SKM-1 (cell line): ENCODE measurements around the gene BZW1.

ENCODE experiments used
- DNase-seq: peaks from one replicate; lab custom pipeline; 2025; ENCODE audit not compliant: unreplicated experiment; lab: John Stamatoyannopoulos, UW

BZW1 gene

DNA sequence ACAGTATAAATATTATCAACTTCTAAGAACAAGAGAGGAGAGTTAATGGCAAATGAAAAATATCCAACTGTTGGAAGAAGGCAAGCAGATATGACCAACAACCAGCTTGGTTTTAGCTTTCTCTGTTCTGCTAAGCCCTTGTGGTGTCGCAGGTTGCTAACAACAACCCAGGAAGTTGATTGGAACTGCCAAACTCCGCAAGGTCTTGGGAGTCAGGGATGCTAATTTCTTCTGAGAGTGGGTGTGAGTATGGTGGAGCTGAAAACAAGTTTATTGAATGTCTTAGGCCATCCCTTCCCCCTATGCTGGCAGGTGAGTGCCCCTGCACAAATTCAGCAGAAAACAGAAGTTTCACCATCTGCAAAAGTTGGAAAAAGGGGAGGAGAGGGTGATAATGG is 17.5 kb downstream of the BZW1 start:
- no peak for DNase-seq

DNA sequence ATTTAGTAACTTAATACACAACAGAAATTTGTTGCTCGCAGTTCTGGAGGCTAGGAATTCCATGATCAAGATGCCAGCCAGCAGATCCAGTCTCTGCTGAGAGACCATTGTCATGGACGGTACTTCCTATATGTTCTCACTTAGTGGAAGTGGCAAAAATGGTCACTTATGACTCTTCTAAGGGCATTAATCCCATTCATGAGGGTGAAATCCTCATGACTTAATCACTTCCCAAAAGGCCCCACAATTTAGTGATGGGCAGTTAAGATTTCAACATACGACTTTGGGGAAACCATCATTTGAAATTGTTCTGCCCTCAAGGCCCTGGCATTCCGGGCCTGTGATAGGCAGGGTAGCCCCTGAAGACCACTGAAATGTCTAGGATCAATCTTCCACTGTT is 23.0 kb downstream of the BZW1 start:
- no peak for DNase-seq

DNA sequence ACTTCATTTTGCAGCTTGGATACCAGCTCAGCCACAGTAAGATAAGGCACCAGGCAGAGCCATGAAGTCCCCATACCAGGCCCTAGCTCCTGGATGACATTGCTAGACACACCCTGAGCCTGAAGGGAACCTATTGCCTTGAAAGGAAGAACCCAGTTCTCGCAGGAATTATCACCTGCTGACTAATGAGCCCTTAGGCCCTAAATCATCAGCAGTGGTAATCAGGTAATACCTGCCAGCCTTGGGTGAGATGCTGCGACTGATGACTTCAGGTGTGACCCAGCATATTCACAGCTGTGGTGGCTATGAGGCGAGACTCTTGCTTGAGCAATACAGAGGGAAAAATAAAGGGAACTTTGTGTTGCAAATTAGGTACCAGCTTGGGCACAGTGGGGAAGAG is 27.8 kb downstream of the BZW1 start:
- no peak for DNase-seq

DNA sequence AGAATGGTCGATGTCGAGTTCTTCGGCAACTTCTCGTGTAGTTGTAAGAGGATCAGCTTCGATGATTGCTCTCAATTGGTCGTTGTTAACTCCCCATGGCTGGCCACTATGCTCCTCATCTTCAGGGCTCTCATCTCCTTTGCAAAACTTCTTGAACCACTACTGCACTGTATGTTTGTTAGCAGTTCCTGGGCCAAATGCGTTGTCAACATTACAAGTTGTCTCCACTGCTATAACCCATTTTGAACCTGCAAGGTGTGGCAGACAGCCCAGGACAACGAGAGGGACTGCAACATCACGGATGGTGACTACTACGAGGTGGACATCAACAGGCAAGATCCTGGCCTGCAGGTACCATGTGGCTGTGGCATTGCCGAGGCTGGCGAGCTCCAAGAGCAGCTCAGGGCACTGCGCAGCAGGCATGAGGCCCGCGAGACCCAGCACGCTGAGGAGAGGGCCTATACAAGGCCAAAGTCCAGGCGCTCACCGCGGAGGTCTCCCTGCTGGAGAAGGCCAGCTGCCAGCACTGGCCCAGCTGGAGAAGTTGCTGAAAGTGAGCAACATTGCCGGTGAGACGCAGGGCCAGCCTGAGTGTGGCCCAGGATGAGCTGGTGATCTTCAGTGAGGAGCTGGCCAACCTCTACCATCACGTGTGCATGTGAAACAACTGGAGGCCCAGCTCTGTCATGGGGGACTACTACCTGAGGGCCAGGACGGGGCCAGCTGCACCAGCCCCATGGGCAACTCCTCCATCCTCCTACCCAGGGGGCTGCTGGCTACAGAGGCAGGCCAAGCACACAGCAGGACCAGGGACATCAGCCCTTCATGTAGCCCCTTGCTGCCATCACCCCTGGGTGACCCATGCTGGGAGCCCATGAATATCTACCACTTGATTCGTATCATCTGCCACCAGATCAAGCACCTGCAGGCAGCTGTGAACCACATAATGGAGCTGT is 32.6 kb downstream of the BZW1 start:
- no peak for DNase-seq

DNA sequence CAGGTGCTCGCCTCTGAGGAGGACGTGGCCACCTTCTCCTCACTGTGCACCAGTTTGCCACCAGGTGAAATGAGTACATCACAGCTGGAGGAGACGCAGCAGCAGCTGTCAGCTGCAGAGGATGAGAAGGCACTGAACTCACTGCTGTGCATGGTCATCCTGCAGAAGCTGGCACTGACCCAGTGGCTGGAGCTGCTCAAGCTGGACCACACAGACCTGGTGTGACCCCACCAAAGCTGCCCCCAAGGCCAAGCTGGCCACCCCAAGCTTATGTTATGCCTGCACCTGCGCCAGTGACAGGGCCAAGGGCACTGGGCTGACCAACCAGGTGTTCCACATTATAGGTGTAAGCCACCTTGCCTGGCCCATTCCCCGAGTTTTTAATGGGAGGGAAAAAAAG is 33.5 kb downstream of the BZW1 start:
- no peak for DNase-seq

DNA sequence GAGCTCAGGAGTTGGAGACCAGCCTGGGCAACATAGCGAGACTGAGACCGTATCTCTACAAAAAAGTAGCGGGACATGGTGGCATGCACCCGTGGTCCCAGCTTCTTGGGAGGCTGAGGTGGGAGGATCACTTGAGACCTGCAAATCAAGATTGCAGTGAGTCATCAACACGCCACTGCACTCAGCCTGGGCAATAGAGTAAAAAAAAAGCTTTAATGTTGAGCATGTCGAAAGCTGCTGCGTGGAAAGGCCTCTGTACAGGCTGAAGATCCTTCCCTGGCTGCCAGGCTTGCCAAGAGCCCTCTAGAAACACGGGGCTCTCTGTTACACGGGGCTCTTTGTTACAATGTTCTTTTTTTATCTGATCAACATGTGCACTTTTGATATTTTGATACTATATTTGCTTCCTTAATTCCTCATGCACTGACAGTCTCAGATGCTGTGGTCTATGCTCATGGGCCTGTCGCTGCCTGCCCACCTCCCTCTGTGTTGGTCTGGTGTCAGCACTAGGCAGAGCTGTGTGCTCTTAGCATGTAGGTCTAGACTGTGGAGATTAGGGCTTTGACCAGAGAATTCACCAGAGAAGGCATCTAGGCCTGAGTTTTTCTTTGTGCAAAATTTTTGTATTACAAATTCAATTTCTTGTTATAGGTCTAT is 34.1 kb downstream of the BZW1 start:
- DNase-seq, result no peak

DNA sequence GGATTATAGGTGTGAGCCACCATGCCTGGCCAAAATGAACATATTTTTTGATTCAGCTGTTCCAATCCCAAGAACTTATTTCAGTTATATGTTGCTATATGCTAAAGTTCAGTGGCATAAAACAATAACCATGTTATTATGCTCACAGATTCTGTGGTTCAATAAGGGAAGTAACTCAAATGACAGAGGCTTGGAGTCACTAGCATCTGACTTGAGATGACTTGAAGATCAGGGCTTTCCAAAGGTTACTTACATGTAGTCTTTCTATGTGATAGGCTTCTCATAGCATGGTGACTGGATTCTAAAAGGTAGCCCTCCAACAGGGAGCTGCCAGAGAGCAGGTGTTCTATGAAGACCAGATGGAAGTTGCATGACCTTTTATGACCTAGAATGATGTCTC is 35.6 kb downstream of the BZW1 start:
- no peak for DNase-seq

DNA sequence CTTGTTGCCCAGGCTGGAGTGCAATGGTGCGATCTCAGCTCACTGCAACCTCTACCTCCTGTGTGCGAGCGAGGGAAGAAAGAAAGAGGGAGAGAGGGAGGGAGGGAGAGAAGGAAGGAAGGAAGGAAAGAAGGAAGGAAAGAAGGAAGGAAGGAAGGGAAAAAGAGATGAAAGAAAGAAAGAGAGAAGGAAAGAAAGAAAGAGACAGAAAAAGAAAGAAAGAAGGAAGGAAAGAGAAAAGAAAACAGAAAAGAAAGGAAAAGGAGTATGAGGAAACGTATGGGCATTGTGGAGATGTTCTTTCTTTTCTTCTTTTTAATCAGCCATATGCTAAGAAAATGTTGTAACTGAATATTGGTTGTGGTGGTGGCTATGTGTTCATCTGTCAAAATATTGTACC is 36.2 kb downstream of the BZW1 start:
- DNase-seq, result no peak

DNA sequence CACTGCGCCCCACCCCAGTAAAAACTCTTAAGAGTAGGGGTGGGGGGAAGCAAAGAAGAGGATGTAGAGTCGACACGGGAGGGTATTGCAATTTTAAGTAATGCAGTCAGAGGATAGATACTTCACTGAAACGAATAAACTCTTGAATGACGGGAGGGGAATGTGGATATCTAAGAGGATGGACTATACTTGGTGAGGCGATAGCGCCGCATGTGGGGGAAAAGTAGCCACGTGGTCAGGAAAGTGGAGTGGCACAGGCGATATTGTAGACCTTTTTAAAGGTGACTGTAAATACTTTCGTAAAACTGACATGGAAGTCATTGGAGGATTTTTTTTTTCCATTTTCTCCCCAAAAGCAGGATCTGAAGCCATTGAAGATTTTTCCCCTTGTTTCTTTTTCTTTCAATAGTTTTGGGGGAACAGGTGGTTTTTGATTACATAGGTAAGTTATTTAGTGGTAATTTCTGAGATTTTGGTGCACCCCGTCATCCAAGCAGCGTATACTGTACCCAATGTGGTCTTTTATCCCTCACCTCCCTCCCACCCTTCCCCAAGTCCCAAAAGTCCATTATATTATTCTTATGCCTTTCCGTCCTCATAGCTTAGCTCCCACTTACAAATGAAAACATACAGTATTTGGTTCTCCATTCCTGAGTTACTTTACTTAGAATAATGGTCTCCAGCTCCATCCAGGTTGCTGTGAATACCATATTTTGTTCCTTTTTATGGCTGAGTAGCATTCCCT is 39.0 kb downstream of the BZW1 start:
- no peak for DNase-seq

DNA sequence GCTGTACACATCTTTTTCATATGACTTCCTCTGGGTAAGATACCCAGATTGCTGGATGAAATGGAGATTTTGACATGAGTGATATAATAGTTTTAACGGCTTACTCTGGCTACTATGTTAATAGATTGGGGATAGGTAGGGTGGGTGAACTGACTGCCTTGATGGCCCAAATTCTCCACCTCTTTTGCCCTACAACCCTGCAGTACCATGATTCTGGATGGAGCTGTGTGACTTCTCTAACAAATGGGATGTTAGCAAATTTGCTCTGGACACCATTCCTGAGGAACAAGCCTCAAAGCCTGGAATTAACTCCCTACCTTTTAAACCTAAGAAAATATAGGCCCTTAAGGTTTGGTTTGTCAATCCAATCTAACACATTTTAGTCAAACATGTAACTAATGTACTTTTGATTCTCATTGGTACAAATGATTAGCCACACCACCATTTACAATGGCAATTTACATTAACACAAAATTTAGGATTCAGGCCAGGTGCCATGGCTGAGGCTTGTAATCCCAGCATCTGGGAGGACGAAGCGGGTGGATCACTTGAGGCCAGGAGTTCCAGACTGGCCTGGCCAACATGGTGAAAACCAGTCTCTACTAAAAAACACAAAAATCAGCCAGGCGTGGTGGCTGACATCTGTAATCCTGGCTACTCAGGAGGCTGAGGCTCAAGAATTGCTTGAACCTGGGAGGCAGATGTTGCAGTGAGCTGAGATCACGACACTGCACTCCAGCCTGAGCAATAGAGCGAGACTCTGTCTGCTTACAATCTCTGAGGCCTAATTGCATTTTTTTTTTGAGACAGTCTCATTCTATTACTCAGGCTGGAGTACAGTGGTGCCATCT is 39.9 kb downstream of the BZW1 start:
- DNase-seq, result no peak

DNA sequence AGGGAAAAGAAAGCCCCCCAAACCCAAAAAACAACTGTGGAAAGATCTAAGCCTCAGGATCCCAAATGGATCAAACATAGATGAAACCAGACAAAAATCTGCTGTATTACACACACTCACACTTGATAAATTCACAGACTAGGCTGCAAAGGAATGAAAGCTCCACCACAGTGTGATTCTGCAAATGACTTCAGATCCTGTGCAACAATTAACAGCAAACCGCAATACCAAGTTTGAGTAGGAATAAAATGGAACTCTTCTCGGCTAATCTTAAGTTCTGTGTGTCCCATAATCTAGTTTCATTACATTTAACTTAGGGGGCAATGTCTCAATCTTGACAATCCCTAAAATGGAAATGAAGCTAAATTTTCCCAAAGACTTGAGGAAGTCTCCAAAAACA is 40.9 kb downstream of the BZW1 start:
- no peak for DNase-seq

DNA sequence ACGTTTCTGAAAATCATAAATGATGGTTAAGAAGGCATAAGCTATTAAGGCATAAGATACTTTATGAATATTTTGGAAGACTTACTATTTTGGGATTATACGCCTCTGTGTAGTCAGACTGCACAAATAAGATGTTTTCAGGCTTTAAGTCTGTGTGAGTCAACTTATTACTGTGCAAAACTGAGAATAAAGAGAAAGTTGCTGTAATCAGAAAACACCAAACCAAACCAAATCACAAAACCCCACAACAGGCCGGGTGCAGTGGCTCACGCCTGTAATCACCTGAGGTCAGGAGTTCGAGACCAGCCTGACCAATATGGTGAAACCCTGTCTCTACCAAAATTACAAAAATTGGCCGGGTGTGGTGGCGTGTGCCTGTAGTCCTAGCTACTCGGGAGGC is 45.1 kb downstream of the BZW1 start:
- no peak for DNase-seq

DNA sequence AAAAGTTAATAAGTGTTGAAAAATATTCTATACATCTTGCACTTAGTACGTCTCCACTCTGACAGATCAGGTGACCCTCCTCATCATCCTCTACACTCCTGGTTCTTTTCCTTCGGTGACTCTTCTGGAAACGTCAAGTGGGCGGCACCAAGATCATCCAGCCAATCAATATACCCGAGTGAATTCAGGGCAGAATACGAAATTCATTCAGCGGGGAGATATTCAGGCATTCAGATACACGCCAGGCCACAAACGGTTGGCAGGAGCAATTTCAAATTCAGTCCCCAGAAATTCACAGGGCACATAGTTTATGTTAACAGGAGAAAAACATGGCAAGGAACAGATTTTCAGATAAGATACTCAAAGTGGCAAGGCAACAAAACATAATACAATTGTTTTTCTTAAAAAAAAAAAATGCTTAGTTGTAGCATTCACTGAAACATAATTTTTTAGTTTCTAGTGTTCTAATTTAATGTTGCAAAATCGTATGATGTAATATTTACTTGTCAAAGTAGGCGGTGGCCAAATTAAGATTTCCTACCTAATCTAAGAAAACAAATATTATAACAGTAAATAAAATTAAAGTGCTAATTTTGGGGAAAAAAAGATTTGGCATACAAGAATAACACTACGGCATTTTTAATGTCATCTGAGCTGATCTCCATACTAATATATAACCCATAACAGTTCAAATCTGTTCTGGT is 48.5 kb downstream of the BZW1 start:
- no peak for DNase-seq

DNA sequence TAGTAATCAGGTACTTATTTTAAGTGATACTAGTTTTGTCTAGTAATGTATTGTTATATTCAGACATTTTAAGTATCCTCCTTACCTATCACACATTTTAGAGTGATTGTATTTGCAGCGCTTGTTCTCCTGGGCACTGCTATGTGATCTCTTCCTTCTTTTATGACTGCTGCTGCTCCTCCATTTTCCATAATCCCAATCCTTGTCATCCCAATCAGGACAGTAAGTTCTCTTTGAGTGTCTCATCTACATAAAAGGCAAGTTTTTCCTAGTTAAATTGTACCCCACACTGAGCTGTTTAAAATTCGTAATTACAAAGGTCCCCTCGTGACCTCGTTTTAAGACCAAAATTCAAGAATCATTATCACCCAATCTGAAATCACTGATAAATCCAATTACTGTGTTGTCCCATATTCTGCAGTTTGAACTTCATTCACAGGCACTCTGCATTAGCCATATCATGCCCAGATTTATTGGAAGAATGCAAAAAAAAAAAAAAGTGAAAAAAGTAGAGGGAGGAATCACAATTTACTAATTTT is 50.0 kb downstream of the BZW1 start:
- DNase-seq, result no peak

DNA sequence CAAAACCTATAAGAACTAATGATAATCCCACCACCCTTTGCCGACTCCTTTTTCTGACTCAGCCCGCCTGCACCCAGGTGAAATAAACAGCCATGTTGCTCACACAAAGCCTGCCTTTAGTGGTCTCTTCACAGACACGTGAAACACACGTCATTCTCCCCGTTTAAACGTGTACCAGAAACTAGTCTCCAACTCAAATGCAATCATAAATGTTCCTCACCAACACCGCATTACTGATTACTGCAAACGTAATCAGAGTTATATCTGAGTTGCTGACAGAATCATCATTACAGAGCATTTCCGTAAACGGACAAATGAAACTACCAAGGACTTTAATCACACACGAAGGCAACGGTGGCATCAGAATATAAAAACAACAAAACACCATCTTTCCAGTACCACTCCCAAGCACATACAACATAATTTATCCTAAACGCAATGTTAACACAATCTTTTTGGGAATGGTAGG is 50.9 kb downstream of the BZW1 start:
- no peak for DNase-seq

DNA sequence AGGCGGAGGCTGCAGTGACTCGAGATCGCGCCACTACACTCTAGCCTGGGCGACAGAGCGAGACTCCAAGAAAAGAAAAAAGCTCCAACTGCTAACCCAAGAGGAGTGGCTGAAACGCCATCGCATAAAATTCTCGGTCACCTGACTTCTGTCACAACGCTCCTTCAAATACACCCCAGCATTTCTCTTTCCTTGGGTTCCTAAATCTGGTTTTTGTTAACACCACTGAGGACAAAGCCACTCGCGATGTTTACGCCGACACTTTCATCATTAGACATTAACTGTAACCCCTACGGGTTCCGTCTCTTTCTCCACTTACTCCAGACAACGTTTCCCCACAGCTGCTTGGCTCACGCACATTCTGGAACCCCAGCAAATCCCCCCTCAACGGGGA is 52.1 kb downstream of the BZW1 start:
- no peak for DNase-seq

DNA sequence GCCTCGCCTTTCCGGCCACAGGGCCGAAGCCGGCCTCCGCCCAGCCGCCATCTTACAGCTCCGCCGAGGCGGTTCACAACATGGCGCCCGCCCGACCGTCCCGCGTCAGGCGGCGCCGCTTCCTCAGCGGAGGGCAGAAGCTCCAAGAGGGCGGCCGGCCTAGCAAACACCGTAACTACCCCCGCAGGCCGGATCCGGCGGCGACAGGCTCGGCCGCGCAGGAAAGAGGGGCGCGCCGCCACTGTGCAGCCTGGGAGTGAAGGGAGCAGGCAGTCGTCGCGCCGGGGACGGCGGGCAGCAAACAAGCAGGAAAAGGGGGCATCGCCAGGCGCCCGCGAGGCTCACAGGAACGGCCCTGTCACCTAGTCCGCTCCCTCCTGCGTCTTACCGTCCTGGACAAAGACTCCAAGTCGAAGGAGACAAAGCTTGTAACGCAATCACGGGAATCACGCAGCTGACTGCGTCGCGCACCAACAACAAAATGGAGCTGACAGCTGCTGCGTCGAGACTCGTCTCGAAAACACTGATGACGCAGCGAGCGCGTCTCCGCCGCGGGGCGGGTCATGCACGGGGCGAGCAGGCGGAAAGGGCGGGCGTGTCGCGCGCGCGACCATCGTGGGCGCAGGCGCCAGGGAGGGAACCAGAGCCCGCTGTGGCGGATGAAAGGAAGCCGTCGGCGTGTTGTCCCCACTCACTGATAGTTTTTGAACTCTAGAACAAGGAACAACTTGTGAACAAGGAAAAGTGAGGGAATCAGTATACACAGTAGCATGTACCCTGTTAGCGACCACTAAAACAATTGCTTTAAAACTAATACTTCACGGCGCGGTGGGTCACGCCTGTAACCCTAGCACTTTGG is 52.7 kb downstream of the BZW1 start, which contains the start of gene CLK1:
CLK1 (minus strand) TSS at position 483 of the 859 bp plus-strand sequence. CDS start 2,796 bp downstream, outside the sequence.
- DNase-seq, result peak; percentile 73

DNA sequence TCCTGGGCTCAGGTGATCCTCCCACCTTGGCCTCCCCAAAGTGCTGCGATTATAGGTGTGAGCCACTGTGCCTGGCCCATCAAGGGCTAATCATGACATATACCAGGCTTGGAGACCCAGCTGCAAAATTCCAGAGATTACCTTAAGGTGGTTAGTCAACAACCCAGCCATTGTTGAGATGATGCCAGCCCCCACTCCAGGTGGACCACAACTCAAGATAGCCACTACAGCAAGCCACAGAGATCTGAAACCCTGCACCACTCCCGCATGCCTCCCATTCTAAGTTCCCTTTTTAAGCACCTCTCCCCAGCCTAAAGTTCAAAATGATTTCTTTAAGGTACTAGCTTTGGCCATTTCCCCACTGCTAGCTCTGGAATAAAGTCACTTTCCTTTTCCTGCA is 57.3 kb downstream of the BZW1 start:
- DNase-seq, result no peak

DNA sequence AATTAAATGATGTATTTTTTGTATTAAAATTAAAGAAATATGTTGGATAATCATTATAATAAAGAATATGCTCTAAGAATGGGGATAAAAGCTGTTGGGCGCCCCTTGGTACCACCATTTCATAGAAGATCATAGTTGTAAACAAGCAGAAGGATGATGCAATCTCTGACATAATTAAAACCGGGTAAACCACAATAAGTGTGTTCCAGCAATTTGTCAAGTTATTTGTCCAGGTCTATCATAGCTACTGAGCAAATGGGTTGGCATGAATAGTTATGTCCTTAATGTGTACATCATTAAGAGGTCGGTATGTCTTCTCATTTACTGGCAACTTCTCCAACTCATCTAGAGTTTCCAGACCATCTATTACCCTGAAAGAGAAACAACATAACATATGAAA is 59.4 kb downstream of the BZW1 start:
- DNase-seq, result no peak
